CD1c-positive myeloid dendritic cell (primary cell): Measurements from ENCODE around the gene ASXL1.
"Not testable (repeated sequence)": the region's sequence is repeated elsewhere in the genome, so short reads cannot be mapped to it uniquely, and the experiment has no call there.

Source experiments
- DNase-seq: peaks from one replicate; pipeline ENCODE4 v3.0.0-alpha.2; 2016; ENCODE audit errors: extremely low spot score

The ASXL1 gene

GRCh38 chr20:32357869-32358631 lies at the start of gene ASXL1:
ASXL1 (plus strand) TSS chr20:32358331; CDS start chr20:32358776, 445 bp downstream.
- peak; percentile 95 for DNase-seq

GRCh38 chr20:32312718-32313424 lies 45.3 kb upstream of the ASXL1 start:
- DNase-seq: no peak

- DNase-seq: no peak
Observed at GRCh38 chr20:32314768-32315167, 43.4 kb upstream of the ASXL1 start.

- DNase-seq: no peak
Observed at GRCh38 chr20:32315399-32315798, 42.7 kb upstream of the ASXL1 start.

- DNase-seq: no peak
Observed at GRCh38 chr20:32315891-32316290, 42.2 kb upstream of the ASXL1 start.

GRCh38 chr20:32316667-32317066 lies 41.5 kb upstream of the ASXL1 start:
- DNase-seq: no peak

GRCh38 chr20:32319100-32319499 lies 39.0 kb upstream of the ASXL1 start:
- no peak for DNase-seq

GRCh38 chr20:32320305-32320704 lies 37.8 kb upstream of the ASXL1 start:
- no peak for DNase-seq

- DNase-seq: no peak
Observed at GRCh38 chr20:32321390-32321789, 36.7 kb upstream of the ASXL1 start.

- DNase-seq: not testable (repeated sequence)
Observed at GRCh38 chr20:32322260-32322659, 35.9 kb upstream of the ASXL1 start.

- not testable (repeated sequence) for DNase-seq
Observed at GRCh38 chr20:32323761-32324160, 34.4 kb upstream of the ASXL1 start.

GRCh38 chr20:32325706-32326503 lies 32.2 kb upstream of the ASXL1 start:
- DNase-seq: no peak

- DNase-seq: no peak
Observed at GRCh38 chr20:32326504-32326845, 31.7 kb upstream of the ASXL1 start.

- no peak for DNase-seq
Observed at GRCh38 chr20:32327087-32327681, 30.9 kb upstream of the ASXL1 start.

GRCh38 chr20:32329817-32330554 lies 28.1 kb upstream of the ASXL1 start:
- no peak for DNase-seq

- DNase-seq: no peak
Observed at GRCh38 chr20:32330555-32330897, 27.6 kb upstream of the ASXL1 start.

- DNase-seq: peak; percentile 66
Observed at GRCh38 chr20:32332614-32333013, 25.5 kb upstream of the ASXL1 start.

GRCh38 chr20:32333181-32333987 lies 24.7 kb upstream of the ASXL1 start:
- DNase-seq: no peak

GRCh38 chr20:32333988-32334885 lies 23.9 kb upstream of the ASXL1 start:
- peak; percentile 88 for DNase-seq

- DNase-seq: peak; percentile 69
Observed at GRCh38 chr20:32336918-32337347, 21.2 kb upstream of the ASXL1 start.
